Measurements from ENCODE around the gene SECISBP2.

DNA sequence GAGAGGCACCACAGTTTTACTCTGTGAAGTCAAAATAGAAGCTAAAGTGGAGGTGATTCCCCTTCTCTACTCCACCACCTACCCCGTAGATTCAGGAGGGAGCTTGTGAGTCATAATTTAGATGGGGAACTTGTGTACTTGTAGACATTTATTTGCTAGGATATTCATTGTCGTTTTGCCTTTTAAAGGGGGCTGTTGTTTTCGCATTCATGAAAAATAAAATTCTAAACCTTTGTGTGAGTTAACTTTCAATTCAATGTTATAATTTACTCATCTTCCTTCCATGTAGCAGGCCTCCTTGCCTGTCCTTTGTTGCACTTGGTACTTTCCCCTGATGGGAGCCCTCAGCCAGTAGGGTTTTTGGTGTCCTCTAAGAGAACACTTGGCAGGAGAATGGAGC lies 22.0 kb downstream of the SECISBP2 start:
- TF ChIP-seq ZFP62 (CRISPR knock-in tag; IDR thresholded peaks at IDR 0.05) (no peak), TBL1XR1 (IDR thresholded peaks at IDR 0.05; ENCODE audit: borderline replicate concordance, low read length, partially characterized antibody) (no peak), TGIF2 (CRISPR knock-in tag; IDR thresholded peaks at IDR 0.05) (no peak), ZSCAN22 (CRISPR knock-in tag; IDR thresholded peaks at IDR 0.05) (no peak), ZNF7 (CRISPR knock-in tag; IDR thresholded peaks at IDR 0.05) (no peak), POLR2AphosphoS5 (IDR thresholded peaks at IDR 0.05; ENCODE audit: low read depth, low read length) (no peak), KAT2B (IDR thresholded peaks at IDR 0.05; ENCODE audit: borderline replicate concordance, low read depth, low read length) (no peak), ZSCAN29 (CRISPR knock-in tag; conservative IDR thresholded peaks at IDR 0.05) (no peak)
- TF ChIP-seq, protein P1, sequence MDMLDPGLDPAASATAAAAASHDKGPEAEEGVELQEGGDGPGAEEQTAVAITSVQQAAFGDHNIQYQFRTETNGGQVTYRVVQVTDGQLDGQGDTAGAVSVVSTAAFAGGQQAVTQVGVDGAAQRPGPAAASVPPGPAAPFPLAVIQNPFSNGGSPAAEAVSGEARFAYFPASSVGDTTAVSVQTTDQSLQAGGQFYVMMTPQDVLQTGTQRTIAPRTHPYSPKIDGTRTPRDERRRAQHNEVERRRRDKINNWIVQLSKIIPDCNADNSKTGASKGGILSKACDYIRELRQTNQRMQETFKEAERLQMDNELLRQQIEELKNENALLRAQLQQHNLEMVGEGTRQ (IDR thresholded peaks at IDR 0.05; ENCODE audit: low read depth, low read length) = no peak
- TF ChIP-seq, protein P1 (CRISPR knock-in tag; IDR thresholded peaks at IDR 0.05; ENCODE audit: borderline replicate concordance) = no peak
